Left colon (tissue), 2 donors: Measurements from ENCODE around the gene RAB29. TPM values are rescaled to one million over a fixed set of nuclear protein-coding genes. Genes with fewer than 3 reads are reported as not detected.
A peak's percentile ranks its signal among the peaks of the same experiment; 100 is the strongest.

Source experiments
- ATAC-seq: fragments of 200-7000 bp; cut with Tn5 transposase; one replicate; pipeline ENCODE4 v1.9.1; 2020; ENCODE audit warnings: mild to moderate bottlenecking, moderate library complexity
- DNase-seq, 2 donors: peaks; one replicate each; pipeline ENCODE4 v3.0.0-alpha.2; 2020
- intact Hi-C, 2 donors: fragments of 100-400 bp; cut with DNase I in 1 of 2; cut with micrococcal nuclease in 1 of 2; formaldehyde crosslinking; loops; one replicate each; pipeline versions ENCODE4 v1.11.2 to v1.14.0; 2022; cut with DNase I, micrococcal nuclease
- total RNA-seq, 2 donors: library from RNA; stranded (reverse); fragmentation: NEBNext Ultra II Directional; extraction: Animal tissue kit (Norgen Biotek cat#: 25700); gene quantifications; one replicate each; pipeline ENCODE4 v1.2.1, GENCODE V29; 2021
- donor health status: DM: no; HTN: no; CAD: no.
- donor health status: DM: yes; HTN: yes; CAD: no.

RAB29 gene
- total RNA-seq, 2 donors from 2014 or later: 7.3 to 8.0 TPM

GRCh38 chr1:205800427-205800826 lies 25.1 kb upstream of the RAB29 start:
- intact Hi-C loops: no loop called here
- no peak for ATAC-seq
- no peak for DNase-seq

DNA sequence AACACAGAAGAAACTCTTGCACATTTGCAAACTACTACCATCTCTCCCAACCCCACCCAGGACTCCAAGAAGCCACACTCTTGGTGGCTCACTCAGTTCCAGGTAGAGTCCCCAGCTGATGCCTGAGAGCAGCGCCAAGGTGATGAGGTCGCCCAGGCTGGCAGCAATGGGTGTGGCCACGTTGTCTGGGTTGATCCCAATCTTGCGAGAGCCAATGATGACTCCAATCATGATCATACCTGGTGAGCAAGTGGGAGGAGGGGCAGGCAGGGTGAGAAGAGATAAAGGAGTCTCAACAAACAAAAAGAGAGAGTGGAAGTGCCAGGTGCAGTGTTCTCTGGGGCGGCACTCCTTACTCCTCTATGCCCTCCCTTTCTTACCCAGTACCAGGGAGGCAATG lies 23.3 kb upstream of the RAB29 start:
- intact Hi-C loops: loop anchor here in 1 of 2 donors (5.0 to 10.0 kb wide), 2 partner anchors 174 to 306 kb away; no protein-coding TSS in a partner anchor
- DNase-seq: no peak
- peak; percentile 51 for ATAC-seq

- ATAC-seq: no peak
- intact Hi-C loops: loop anchor here in 1 of 2 donors (5.0 to 10.0 kb wide), 2 partner anchors 175 to 308 kb away; no protein-coding TSS in a partner anchor
- DNase-seq: no peak
These were observed 21.9 kb upstream of the RAB29 start for GRCh38 chr1:205797168-205797567.

DNA sequence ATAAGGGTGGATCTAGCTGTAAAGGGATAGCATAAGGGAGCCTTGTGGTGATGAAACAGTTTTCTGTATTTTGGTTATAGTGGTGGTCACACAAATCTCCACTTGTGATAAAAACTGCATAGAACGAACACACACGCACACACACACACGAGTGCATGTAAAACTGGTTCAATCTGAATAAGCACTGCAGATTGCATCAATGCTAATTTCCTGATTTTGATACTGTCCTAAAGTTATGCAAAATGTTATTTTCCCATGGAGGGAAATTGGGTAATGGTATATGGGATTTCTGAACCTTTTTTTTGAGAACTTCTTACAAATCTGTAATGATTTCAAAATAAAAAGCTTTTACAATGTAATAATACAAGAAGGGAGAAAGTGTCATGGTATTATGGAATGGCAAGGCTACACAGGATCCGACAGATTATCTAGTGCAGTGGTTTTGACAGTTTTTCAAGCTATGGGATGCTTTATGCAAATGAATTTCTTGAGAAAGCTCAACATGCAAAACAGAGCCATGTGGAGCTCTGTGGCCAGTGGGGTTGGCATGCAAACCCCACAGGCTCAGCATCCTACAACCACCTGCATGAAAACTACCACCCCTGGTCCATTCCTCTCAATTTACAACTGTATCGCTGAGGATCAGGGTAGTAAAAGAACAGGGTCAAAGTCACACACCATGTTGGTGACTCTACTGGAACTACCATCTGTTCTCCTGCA lies 18.9 kb upstream of the RAB29 start:
- DNase-seq: no peak
- ATAC-seq: no peak
- intact Hi-C loops: loop anchor here (5.0 to 10.0 kb wide), 3 partner anchors 113 to 311 kb away; no protein-coding TSS in a partner anchor

GRCh38 chr1:205792961-205793673 lies 17.8 kb upstream of the RAB29 start:
- DNase-seq (no peak), ATAC-seq (no peak)
- intact Hi-C loops: loop anchor here (5.0 to 10.0 kb wide), 3 partner anchors 114 to 312 kb away; no protein-coding TSS in a partner anchor

- intact Hi-C loops: loop anchor here (5.0 to 10.0 kb wide), 3 partner anchors 115 to 312 kb away; no protein-coding TSS in a partner anchor
- ATAC-seq: no peak
- DNase-seq: no peak
These were observed 17.2 kb upstream of the RAB29 start for GRCh38 chr1:205792481-205792881.

- DNase-seq: peak; percentile 45 to 76
- intact Hi-C loops: loop anchor here (5.0 to 10.0 kb wide), 3 partner anchors 116 to 313 kb away; no protein-coding TSS in a partner anchor
- ATAC-seq: peak; percentile 92
These were observed 16.4 kb upstream of the RAB29 start for GRCh38 chr1:205791568-205792180.

DNA sequence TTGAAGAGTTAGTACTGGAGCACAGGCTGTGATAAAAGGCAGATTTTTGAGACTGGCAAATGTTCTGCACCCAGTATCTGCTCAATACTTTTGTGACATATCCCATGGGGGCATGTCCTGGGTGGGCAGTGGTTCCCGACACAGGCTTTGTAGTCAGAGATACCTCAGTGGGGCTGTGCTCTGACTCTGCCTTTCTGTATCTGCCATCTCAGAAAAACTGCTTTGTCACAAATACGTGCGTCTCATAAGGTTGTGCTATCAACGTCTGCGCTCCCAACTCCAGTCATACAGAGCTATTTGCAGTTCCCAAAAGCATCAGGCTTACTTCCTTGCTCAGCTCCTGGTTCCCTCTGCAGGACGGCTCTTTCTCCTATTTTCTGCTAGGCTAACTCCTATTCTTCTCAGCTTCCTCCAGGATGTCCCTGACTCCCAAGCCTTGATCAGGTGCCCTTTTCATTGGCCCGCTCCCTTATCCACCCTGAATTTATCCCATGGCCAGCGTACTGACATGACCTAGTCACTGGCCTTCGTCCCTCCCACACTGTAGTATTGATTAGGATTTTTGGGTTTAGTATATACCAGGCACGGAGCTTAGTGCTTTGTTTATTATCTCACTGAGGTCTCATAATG lies 12.1 kb upstream of the RAB29 start:
- intact Hi-C loops: no loop called here
- no peak for ATAC-seq
- no peak for DNase-seq

DNA sequence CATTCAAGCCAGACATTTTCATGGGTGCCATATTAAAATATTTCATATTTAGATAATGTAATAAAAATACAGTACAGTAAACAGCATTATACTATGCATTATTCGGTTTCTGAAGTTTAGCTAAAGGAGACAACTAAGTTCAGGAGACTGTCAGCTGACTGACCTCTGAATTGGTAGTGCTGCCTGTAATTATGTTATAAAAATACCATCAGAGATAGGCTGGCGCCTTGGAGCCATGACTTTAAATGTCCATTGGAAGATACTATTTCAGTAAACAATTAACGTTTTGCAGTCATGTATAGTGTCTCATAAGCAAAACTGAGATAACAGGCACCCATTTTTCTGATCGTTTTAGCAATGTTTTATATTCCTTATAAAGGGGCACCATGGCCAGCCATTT lies 11.3 kb upstream of the RAB29 start:
- ATAC-seq: peak; percentile 84
- no peak for DNase-seq
- intact Hi-C loops: no loop called here

DNA sequence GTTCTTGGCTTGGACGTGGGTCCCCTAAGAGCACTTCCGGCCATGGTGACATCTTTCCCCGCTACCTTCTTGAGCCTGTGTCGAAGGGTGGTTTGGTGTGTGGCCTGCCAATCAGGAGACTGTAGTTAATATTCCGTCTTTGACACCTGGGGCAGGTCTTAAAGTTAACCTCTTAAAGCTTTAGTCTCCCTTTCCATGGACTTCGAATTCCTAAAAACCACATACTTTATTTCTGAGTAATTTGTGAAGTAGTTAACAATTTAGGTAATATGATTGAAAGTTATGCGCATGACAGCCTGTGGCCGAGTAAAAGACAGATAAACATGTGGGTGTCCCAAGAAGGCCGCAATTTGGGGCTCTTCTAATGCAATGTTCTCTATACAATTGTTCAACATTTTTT lies 10.2 kb upstream of the RAB29 start:
- intact Hi-C loops: no loop called here
- no peak for ATAC-seq

GRCh38 chr1:205783904-205784303 lies 8.6 kb upstream of the RAB29 start:
- intact Hi-C loops: no loop called here
- ATAC-seq: no peak

More for the DNA sequence above, 10.2 kb upstream of the RAB29 start:
- DNase-seq: no peak

GRCh38 chr1:205783433-205783795 lies 8.1 kb upstream of the RAB29 start:
- ATAC-seq (no peak), DNase-seq (no peak)
- intact Hi-C loops: no loop called here

More at GRCh38 chr1:205783904-205784303, 8.6 kb upstream of the RAB29 start:
- DNase-seq: no peak

DNA sequence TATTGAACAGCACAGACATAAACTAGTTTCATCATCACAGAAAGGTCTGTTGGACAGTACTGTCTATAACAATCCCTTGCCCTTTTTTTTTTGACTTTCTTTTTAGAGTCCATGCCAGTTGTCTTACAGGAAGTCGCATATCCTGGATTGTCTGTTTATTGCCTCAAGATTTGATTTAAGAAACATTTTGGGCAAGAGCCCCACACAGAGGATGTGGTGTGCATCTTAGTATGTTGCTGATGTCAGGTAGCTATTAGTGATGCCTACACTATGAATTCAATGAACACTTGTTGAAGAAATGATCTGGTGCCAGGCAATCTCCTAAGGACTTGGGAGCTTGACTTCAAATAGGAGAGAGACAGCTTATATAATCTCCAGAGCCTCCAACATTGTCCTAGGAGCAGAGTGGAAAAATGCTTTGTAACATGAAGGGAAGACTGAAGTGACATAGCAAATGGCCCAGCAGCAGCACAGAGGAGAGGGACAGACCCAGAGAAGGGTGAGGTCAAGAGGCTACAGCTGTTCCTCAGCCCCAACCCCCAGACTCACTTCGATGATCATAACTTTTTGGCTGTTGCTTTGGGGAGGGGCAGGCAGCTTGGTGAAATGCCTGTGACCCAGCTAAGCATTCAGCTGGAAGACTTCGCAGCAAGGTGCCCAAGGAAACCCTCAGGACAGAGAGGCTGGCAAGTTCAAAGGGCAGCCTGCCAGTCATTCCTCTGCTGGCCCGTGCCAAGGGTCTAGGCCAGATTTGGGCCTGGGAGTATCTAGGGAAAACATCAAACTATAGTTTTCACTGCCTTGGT lies 7.5 kb upstream of the RAB29 start:
- DNase-seq (no peak), ATAC-seq (no peak)
- intact Hi-C loops: no loop called here

DNA sequence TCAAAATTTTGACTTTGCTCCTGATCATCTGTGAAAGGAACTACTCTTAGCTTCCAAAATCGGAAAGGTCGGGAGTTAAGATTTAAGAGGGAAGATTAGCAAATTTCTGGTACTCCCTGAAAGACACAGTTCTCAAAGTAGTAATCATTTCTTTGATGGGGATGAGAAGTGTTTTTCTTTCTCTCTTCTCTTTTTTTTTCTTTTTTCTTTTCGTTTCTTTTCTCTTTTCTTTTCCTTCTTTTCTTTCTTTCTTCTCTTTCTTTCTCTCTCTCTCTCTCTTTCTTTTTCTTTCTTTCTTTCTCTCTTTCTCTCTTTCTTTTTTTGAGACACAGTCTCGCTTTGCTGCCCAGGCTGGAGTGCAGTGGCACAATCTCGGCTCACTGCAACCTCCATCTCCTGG lies 5.1 kb upstream of the RAB29 start:
- no peak for ATAC-seq
- intact Hi-C loops: no loop called here
- no peak for DNase-seq

- no peak for DNase-seq
These were observed 2.7 kb upstream of the RAB29 start for GRCh38 chr1:205777994-205778393.

DNA sequence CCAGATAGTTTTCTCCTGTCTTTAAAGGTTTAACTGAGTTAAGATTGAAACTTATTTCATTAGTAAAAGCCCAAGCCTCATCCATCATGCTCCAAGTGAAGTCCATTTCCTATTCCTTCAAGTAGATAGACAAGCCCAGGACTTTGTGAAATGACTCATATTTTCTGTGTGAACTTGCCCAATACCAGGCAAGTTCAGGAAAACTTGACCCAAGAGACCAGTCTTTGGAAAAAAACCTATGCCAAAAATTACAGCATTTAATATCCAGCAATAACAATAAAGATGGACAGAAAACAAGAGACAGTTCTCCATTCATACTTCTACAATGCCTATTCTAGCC lies 405 bp upstream of the RAB29 start:
- no peak for DNase-seq
- ATAC-seq: no peak
- intact Hi-C loops: no loop called here

More at GRCh38 chr1:205777994-205778393, 2.7 kb upstream of the RAB29 start:
- intact Hi-C loops: no loop called here
- ATAC-seq: no peak

DNA sequence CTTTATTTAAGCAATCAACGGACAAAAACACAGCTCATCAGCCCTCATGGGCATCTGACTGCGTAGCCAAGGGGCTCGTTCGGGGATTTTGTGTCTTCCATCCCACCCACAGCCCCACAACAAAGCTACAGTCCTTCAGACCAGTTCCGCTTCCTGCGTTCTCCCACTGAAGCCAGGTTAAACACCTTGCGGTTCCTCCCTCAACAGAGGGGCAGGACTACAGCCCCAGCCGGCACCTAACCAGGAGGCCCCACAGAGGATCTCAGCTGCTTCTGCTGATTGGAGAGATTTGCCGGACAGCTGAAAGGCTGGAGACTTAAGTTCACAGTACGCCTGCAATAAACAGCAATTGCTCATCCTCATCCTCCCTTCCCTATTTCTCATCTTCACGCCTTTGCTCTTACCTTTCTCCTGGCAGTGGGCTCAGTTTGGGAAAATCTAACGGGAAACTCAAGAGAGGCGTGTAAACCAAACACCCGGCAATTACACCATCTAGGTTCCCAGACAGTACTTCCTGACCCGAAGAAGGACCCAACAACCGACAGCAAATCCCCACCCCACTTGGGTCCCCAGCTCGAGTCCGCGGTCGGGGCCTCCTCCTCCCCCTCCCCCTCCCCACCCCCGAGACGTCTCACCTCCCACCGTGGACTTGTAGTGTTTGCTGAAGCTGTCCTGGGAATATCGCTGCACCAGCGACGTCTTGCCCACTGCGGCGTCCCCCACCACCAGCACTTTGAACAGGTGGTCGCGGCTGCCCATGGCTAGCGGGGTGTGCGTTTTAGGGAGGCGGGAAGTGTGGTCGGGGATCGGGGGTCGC lies 876 bp downstream of the RAB29 start:
- DNase-seq: peak; percentile 28 to 29

DNA sequence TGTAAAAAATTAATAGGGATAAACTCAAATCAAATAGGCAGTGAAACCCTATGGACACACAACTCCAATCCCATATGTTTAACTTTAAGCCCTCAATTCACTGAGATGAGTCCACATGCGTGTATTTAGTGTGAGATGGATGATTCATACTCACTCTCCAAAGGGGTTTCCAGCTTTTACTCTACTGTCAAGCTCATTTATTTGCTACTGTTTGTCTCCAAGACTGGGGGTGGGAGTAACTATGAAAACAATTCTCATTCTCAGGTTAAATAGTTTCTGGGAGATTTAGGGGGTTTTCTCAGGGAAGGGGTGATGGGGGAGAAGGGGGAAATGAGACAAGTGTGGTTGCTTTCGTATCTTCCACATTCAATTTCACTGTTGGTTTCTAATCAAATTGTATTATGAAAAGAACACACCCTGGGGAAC lies 2.7 kb downstream of the RAB29 start:
- DNase-seq (no peak), ATAC-seq (no peak)
- intact Hi-C loops: no loop called here

More for the DNA sequence above, 876 bp downstream of the RAB29 start:
- intact Hi-C loops: no loop called here
- peak; percentile 37 for ATAC-seq
